Measurements from ENCODE around the gene ASB16.

GRCh38 chr17:44122816-44123355 is 47.6 kb upstream of the ASB16 start:
- TF ChIP-seq CTCF (IDR thresholded peaks at IDR 0.05 in 8 of 11, conservative IDR thresholded peaks at IDR 0.05 in 3 of 11) (no peak), POLR2A (IDR thresholded peaks at IDR 0.05) (no peak), POLR2AphosphoS5 (IDR thresholded peaks at IDR 0.05) (no peak)

Data from spleen (tissue), 7 donors.